HEK293 (cell line): ENCODE data around the gene CPEB2.

Experiments used
- CTCF ChIA-PET: fragments of 350-600 bp; formaldehyde crosslinking; extraction: SDS; loops from one replicate; lab custom pipeline; 2021; ENCODE audit warnings: antibody characterized with exemption; lab: Yijun Ruan, JAX
- POLR2A ChIA-PET: fragments of 300-600 bp; formaldehyde crosslinking; extraction: SDS; loops from one replicate; lab custom pipeline; 2020; ENCODE audit warnings: antibody characterized with exemption, inconsistent platforms; lab: Yijun Ruan, JAX
- H3K27ac ChIP-seq: fragments of 200-500 bp; sonication (Bioruptor generic); 2 replicates; pipeline ENCODE4 v1.5.1; 2014; ENCODE audit warnings: low read depth, low read length, control low read depth, inconsistent platforms; ENCODE audit errors: extremely low read depth
- H3K36me3 ChIP-seq, 2 experiments: fragments of 200-500 bp in 1 of 2; sonication (Bioruptor generic) in 1 of 2; 1 replicate in 1 of 2; 2 replicates in 1 of 2; pipeline ENCODE4 v1.5.1; 2014 to 2017; ENCODE audit warnings: inconsistent platforms in 2 of 2, low read length in 2 of 2; ENCODE audit not compliant: control insufficient read depth in 2 of 2, insufficient read depth in 1 of 2
- H3K4me1 ChIP-seq: fragments of 200-500 bp; sonication (Bioruptor generic); 2 replicates; pipeline ENCODE4 v1.5.1; 2014; ENCODE audit warnings: mild to moderate bottlenecking, low read length, inconsistent platforms; ENCODE audit not compliant: control insufficient read depth, insufficient read depth
- H3K4me3 ChIP-seq: 2 replicates; pipeline ENCODE4 v1.5.1; 2011; ENCODE audit warnings: low read depth, mild to moderate bottlenecking, control low read depth, low read length, moderate library complexity
- H3K9me3 ChIP-seq: fragments of 200-500 bp; sonication (Bioruptor generic); 2 replicates; pipeline ENCODE4 v1.5.1; 2014; ENCODE audit warnings: low read depth, low read length, inconsistent platforms; ENCODE audit not compliant: control insufficient read depth, insufficient read depth
- GFI1B ChIP-seq: fragments of 450-650 bp; formaldehyde crosslinking; IDR thresholded peaks from 2 replicates; pipeline ENCODE4 v1.5.1; 2016; ENCODE audit warnings: missing biosample characterization, missing genetic modification characterization
- MZF1 ChIP-seq: fragments of 450-650 bp; formaldehyde crosslinking; IDR thresholded peaks from 2 replicates; pipeline ENCODE4 v1.5.1; 2017; ENCODE audit warnings: missing biosample characterization, missing genetic modification characterization, borderline replicate concordance
- ZFP69B ChIP-seq: fragments of 450-650 bp; formaldehyde crosslinking; IDR thresholded peaks from 2 replicates; pipeline ENCODE4 v1.5.1; 2016; ENCODE audit warnings: missing biosample characterization, missing genetic modification characterization
- ZNF146 ChIP-seq: fragments of 450-650 bp; formaldehyde crosslinking; IDR thresholded peaks from 2 replicates; pipeline ENCODE4 v1.5.1; 2016; ENCODE audit warnings: missing biosample characterization, missing genetic modification characterization
- ZNF311 ChIP-seq: fragments of 450-650 bp; formaldehyde crosslinking; IDR thresholded peaks from 2 replicates; pipeline ENCODE4 v1.5.1; 2017; ENCODE audit warnings: missing biosample characterization, missing genetic modification characterization, borderline replicate concordance
- ZNF324 ChIP-seq: fragments of 450-650 bp; formaldehyde crosslinking; IDR thresholded peaks from 2 replicates; pipeline ENCODE4 v1.5.1; 2016; ENCODE audit warnings: missing biosample characterization, missing genetic modification characterization
- ZNF580 ChIP-seq: fragments of 450-650 bp; formaldehyde crosslinking; IDR thresholded peaks from 2 replicates; pipeline ENCODE4 v1.5.1; 2016; ENCODE audit warnings: missing biosample characterization, missing genetic modification characterization
- ZNF639 ChIP-seq: fragments of 450-650 bp; formaldehyde crosslinking; IDR thresholded peaks from 2 replicates; pipeline ENCODE4 v1.5.1; 2016; ENCODE audit warnings: missing biosample characterization, missing genetic modification characterization
- ZNF701 ChIP-seq: fragments of 450-650 bp; formaldehyde crosslinking; IDR thresholded peaks from 2 replicates; pipeline ENCODE4 v1.5.1; 2016; ENCODE audit warnings: missing biosample characterization, missing genetic modification characterization
- ZNF704 ChIP-seq: fragments of 450-650 bp; formaldehyde crosslinking; IDR thresholded peaks from 2 replicates; pipeline ENCODE4 v1.5.1; 2016; ENCODE audit warnings: missing biosample characterization, missing genetic modification characterization
- ZNF791 ChIP-seq: fragments of 450-650 bp; formaldehyde crosslinking; IDR thresholded peaks from 2 replicates; pipeline ENCODE4 v1.5.1; 2016; ENCODE audit warnings: missing biosample characterization, missing genetic modification characterization
- TF ChIP-seq, protein P1 (sequence below): fragments of 450-650 bp; formaldehyde crosslinking; IDR thresholded peaks from 2 replicates; pipeline ENCODE4 v1.5.1; 2016; ENCODE audit warnings: missing biosample characterization, missing genetic modification characterization
- TF ChIP-seq, protein P2 (sequence below): fragments of 450-650 bp; formaldehyde crosslinking; conservative IDR thresholded peaks from 2 replicates; pipeline ENCODE4 v1.5.1; 2016; ENCODE audit warnings: low read depth, missing biosample characterization, missing genetic modification characterization
- TF ChIP-seq, protein P3 (sequence below): fragments of 450-650 bp; formaldehyde crosslinking; IDR thresholded peaks from 2 replicates; pipeline ENCODE4 v1.5.1; 2016; ENCODE audit warnings: missing biosample characterization, missing genetic modification characterization

Gene CPEB2

DNA sequence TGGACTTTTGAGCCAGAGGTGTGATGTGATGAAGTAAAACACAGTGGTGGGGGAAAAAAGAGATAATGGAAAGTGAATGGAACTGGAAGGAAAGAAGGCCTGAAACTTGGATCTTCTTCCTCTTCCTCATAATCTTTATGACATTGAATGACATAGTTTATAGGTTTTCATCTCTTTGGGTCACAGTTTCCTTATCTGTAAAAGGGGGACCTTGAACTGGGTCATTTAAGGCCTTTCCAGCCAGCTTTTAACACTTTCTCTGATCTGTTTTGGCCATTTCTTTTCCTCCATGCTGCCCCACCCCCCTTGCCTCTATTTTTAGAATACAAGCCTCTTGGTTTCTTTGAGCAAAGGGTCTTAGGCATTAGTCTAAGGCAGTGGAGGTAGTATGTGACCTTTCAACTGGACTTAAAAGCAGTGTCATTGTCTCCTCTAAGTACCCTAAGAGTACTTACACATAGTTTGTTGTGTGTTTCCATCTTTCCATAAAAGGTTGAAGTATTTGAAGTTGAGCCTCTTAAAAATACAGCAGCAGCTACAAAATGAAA, 7.8 kb downstream of the CPEB2 start (continued):
- TF ChIP-seq, protein P1, sequence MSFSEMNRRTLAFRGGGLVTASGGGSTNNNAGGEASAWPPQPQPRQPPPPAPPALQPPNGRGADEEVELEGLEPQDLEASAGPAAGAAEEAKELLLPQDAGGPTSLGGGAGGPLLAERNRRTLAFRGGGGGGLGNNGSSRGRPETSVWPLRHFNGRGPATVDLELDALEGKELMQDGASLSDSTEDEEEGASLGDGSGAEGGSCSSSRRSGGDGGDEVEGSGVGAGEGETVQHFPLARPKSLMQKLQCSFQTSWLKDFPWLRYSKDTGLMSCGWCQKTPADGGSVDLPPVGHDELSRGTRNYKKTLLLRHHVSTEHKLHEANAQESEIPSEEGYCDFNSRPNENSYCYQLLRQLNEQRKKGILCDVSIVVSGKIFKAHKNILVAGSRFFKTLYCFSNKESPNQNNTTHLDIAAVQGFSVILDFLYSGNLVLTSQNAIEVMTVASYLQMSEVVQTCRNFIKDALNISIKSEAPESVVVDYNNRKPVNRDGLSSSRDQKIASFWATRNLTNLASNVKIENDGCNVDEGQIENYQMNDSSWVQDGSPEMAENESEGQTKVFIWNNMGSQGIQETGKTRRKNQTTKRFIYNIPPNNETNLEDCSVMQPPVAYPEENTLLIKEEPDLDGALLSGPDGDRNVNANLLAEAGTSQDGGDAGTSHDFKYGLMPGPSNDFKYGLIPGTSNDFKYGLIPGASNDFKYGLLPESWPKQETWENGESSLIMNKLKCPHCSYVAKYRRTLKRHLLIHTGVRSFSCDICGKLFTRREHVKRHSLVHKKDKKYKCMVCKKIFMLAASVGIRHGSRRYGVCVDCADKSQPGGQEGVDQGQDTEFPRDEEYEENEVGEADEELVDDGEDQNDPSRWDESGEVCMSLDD (tag by site-specific recombination) = no peak
- TF ChIP-seq GFI1B (tag by site-specific recombination) (no peak), ZNF311 (no peak), ZNF580 (tag by site-specific recombination) (no peak), ZNF791 (no peak), ZNF324 (no peak), ZNF639 (tag by site-specific recombination) (no peak), ZNF704 (tag by site-specific recombination) (no peak), MZF1 (tag by site-specific recombination) (no peak), ZNF146 (tag by site-specific recombination) (no peak)
- TF ChIP-seq, protein P2, sequence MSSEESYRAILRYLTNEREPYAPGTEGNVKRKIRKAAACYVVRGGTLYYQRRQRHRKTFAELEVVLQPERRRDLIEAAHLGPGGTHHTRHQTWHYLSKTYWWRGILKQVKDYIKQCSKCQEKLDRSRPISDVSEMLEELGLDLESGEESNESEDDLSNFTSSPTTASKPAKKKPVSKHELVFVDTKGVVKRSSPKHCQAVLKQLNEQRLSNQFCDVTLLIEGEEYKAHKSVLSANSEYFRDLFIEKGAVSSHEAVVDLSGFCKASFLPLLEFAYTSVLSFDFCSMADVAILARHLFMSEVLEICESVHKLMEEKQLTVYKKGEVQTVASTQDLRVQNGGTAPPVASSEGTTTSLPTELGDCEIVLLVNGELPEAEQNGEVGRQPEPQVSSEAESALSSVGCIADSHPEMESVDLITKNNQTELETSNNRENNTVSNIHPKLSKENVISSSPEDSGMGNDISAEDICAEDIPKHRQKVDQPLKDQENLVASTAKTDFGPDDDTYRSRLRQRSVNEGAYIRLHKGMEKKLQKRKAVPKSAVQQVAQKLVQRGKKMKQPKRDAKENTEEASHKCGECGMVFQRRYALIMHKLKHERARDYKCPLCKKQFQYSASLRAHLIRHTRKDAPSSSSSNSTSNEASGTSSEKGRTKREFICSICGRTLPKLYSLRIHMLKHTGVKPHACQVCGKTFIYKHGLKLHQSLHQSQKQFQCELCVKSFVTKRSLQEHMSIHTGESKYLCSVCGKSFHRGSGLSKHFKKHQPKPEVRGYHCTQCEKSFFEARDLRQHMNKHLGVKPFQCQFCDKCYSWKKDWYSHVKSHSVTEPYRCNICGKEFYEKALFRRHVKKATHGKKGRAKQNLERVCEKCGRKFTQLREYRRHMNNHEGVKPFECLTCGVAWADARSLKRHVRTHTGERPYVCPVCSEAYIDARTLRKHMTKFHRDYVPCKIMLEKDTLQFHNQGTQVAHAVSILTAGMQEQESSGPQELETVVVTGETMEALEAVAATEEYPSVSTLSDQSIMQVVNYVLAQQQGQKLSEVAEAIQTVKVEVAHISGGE (tag by site-specific recombination) = no peak
- TF ChIP-seq, protein P3, sequence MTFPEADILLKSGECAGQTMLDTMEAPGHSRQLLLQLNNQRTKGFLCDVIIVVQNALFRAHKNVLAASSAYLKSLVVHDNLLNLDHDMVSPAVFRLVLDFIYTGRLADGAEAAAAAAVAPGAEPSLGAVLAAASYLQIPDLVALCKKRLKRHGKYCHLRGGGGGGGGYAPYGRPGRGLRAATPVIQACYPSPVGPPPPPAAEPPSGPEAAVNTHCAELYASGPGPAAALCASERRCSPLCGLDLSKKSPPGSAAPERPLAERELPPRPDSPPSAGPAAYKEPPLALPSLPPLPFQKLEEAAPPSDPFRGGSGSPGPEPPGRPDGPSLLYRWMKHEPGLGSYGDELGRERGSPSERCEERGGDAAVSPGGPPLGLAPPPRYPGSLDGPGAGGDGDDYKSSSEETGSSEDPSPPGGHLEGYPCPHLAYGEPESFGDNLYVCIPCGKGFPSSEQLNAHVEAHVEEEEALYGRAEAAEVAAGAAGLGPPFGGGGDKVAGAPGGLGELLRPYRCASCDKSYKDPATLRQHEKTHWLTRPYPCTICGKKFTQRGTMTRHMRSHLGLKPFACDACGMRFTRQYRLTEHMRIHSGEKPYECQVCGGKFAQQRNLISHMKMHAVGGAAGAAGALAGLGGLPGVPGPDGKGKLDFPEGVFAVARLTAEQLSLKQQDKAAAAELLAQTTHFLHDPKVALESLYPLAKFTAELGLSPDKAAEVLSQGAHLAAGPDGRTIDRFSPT (tag by site-specific recombination) = no peak

GRCh38 chr4:15011166-15011565, 8.9 kb downstream of the CPEB2 start:
- H3K4me1 ChIP-seq = no peaks in the 10 kb centered on the region
- no peak overlapping the region for H3K4me3 ChIP-seq
- H3K27ac ChIP-seq = no peak overlapping the region
- no peaks in the 10 kb centered on the region for H3K9me3 ChIP-seq
- peaks cover 0 to 33% of the 10 kb centered on the region in 2 experiments; a peak in 1 of 3 replicates for H3K36me3 ChIP-seq
- no peak for TF ChIP-seq ZFP69B (tag by site-specific recombination)
- no peak for TF ChIP-seq ZNF701 (tag by site-specific recombination)
- ChIA-PET CTCF (no interaction called here), POLR2A (no interaction called here)
